Stimulated activated CD8-positive, alpha-beta memory T cell treated with anti-CD3 and anti-CD28 coated beads, Interleukin-7, amount 100 ng/mL, for 48 hours (primary cell): ENCODE measurements around the gene CCR3.
"Not testable (repeated sequence)": the region's sequence is repeated elsewhere in the genome, so short reads cannot be mapped to it uniquely, and the experiment has no call there.

Source experiments
- DNase-seq, 2 donors: peaks; one replicate each; pipeline ENCODE4 v3.0.0-alpha.2; 2020; ENCODE audit warnings: low read depth in 1 of 2; ENCODE audit errors: extremely low read depth in 1 of 2

The CCR3 gene

DNA sequence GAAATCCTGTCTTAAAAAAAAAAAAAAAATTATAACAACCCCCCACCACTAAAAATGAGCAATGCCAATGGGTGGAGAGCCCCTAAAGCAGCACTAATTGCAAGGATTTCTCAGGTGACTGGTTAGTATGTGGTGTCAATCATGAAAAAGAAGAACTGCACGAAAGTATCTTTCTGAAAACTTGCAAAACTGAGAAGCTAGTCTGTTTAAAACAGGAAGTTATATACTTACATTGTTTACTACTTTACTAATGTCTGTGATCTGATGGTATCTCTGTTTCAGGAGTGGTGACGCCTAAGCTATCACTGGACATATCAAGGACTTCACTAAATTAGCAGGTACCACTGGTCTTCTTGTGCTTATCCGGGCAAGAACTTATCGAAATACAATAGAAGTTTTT lies at the start of gene CCR3:
TSS of gene CCR3 (plus strand) at position 341 of the 400 bp plus-strand sequence. CDS start 22,699 bp downstream, outside the sequence.
- no peak for DNase-seq

GRCh38 chr3:46192939-46193338 lies 49.3 kb upstream of the CCR3 start:
- DNase-seq = no peak

GRCh38 chr3:46193436-46193835 lies 48.8 kb upstream of the CCR3 start:
- no peak for DNase-seq

DNA sequence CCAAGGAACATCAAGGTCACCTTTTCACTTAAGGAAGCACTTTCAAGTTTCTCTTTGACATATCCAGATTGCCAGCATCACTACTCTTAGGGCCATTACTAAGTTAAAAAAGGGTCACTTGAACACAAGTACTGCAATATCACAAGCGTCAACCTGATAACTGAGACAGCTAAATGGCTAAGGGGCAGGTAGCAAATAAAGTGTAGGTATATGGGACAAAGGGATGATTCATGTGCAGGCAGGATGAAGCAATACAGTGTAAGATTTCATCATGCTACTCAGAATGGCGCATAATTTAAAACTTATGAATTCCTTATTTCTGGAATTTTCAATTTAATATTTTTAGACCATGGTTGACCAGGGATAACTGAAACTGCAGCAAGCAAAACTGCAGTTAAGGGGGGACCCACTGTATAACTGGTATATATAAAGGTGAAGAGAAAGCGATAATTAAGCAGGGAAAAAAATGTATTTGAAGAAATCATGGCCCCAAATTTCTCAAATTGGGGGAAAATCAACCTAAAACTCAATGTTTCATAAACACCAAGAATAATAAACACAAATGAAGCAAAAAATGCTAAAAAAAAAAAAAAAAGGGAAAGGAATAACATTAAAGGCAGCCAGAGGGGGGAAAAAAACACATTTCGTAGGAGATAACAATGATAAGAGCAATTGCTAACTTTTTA lies 47.2 kb upstream of the CCR3 start:
- no peak for DNase-seq

DNA sequence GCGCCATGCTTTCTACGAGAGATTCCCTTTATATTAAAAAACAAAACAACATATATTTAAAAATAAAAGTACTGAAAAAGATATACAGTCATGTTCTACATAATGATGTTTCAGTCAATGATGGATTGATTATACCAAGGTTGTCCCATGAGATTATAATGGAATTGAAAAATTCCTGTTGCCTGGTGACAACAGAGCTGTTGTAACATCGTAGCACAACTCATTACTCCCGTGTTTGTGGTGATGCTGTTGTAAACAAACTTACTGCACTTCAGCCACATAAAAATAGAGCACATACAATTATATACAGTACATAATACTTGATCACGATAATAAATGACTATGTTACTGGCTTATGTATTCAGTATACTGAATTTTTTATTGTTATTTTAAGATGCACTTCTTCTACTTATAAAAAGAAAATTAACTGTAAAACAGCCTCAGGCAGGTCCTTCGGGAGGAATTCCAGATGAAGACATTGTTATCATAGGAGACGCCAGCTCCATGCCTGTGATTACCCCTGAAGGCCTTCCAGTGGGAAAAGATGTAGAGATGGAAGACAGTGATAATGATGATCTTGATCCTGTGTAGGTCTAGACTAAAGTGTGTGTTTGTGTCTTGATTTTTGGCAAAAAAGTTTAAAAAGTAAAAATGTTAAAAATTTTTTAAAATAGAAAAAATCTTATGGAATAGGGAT lies 45.9 kb upstream of the CCR3 start:
- DNase-seq = no peak

DNA sequence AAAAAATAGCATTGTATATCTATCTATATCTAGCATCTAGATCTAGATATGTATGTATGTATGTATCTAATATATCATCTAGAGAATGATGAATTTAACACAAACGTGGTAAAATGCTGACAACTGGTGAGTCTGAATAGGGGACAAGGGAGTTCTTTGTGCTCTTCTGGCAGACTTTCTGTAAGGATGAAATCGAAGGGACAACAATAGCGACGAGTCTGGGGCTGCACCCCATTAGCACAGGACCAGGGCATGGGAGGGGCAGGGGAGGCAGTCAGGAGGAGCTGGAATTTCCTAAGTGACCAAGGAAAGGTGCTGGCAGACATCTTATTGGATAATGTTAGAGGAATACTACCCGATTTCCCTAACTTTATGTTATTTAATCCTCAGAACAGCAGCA lies 42.0 kb upstream of the CCR3 start:
- DNase-seq = no peak

- DNase-seq = no peak
Observed at GRCh38 chr3:46200790-46201189, 41.5 kb upstream of the CCR3 start.

- no peak for DNase-seq
Observed at GRCh38 chr3:46202535-46202934, 39.7 kb upstream of the CCR3 start.

- DNase-seq = no peak
Observed at GRCh38 chr3:46203681-46204080, 38.6 kb upstream of the CCR3 start.

GRCh38 chr3:46205286-46205960 lies 36.8 kb upstream of the CCR3 start:
- DNase-seq = no peak

- DNase-seq = no peak
Observed at GRCh38 chr3:46206282-46207015, 35.8 kb upstream of the CCR3 start.

- DNase-seq = not testable (repeated sequence)
Observed at GRCh38 chr3:46207514-46207913, 34.7 kb upstream of the CCR3 start.

DNA sequence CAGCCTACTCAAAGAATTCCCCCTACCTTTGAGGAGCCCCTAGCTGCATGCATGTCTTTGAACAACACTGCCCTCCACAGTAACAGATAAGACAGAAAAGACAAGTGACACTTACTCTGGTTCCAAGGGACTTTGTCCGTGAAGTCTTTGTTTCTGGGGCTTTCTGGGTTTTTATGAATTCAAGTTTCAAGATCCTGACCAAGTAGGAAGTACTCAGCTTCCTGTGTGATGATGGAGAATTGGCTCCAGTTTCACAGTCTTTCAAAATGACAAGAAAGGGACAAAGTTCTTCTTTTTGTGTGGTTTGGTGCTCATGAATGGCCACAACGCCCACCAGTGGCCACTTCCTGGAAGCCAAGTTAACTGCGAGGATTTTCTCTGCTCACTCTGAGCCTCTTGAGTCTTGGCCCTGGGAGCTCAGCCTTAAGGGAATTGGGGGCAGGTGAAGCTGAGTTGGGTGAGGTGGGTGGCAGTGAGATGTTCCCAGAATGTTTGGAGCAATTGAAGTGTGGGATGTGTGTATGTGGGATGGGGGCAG lies 34.0 kb upstream of the CCR3 start, which contains the start of gene CCR1:
TSS of gene CCR1 (minus strand) at position 147 of the 538 bp plus-strand sequence. CDS start 4,000 bp downstream, outside the sequence.
- DNase-seq = peak; percentile 50 to 65

DNA sequence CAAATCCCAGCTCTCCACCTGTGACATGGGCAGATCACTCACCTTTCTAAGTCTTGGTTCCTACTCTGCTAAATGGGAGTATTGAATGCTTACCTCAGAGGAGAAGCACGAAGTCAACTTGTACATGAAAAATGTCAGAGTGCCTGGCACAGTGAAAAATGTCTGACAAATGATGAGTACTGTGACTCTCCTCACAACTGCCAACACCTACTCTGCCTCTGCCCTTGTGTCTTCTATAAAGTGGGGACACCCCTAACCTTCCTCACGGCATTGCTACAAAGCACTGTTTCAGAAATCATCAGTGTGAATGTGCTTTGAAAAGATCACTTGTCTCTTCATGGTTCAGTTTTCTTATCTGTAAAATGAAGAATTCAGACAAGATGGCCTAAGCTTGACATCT lies 33.2 kb upstream of the CCR3 start:
- DNase-seq = no peak

- DNase-seq = no peak
Observed at GRCh38 chr3:46209746-46210470, 32.4 kb upstream of the CCR3 start.

DNA sequence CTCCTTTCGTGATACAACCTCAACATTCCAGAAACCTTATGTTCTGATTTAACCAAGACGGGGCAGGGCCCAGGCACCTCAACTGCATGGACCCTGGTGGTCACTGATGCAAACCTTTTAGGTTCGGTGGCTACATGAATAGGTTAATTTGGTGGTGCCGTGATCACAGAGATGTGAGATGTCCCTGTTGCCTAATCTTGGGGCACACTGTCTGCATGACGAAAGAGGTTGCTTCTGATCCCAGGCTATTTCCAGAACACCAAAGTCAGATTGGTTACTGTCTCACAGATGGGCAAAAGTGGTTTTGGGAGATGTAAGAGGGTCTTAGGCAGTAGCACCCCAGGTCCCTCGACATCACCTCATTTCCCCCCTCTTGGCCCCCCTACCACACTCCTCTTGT lies 30.2 kb upstream of the CCR3 start:
- DNase-seq = no peak

DNA sequence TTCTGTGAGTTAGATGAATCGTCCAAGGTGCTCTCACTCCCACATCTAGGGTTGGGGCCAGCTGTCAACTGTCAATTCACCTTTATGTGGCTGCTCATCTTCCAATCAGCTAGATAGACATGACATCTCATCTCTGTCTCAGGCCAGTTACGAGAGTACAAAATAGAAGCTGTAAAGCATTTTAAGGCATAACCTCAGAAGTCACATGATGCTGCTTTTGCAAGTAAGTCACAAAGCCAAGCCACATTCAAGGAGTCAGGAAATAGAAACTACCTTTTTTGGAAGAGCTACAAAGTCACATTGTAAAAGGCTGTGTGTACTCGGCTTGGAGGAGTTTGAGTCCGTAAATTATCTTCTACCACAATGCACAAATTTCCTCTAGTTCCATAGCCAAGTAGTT lies 29.1 kb upstream of the CCR3 start:
- no peak for DNase-seq

DNA sequence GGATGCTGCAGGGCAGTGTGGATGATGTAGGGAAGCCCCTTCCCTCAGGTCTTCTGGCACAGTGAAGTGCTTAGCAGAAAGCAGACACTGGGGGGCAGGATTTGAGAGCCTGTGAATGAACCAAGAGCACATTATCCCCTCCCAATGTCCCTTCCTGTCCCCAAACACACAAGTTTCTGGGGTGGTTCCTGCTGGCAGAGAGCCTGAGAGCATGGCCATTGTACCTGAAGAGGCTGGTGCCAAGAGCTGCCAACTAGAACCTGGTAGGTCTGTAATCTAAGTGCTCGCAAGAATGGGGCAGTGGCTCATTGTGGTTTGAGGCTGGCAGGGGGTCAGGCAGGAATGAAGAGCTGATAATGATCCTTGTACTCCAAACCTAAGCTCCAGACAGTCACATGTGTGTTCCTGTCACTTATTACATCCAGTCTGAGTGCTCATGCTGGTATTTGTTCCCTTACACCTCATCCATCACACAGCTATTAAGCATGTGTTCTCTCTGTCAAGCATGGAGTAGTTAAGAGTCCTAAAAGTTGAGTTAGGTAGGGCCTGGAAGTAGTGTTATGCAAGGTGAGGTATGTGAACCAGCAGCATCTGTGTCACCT lies 27.4 kb upstream of the CCR3 start:
- no peak for DNase-seq

DNA sequence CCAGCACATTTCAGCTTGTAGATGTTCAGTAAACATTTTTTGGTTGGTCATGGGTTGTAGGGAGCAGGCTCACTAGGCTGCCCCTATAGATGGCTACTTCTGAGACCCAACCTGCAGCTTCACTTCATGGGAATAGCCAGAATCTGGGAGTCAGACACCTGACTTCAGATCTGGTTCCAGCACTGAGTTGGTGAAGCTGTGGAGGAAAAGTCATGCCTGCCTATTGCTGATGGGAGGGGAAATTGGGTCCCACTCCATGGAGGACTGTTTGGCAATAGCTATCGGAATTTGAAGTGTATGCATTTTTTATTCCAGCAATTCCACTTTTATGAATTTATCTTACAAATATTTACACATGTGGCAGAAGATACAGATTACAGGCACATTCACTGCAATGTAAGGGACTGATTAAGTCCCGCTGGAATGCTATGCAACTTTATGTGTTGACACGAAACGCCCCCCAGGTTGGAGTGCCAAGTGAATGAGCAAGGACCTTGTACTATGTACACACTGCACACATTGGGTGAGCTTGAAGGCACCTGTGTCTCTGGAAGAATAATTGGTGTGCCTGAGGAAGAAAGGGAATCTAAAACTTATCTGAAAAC lies 26.3 kb upstream of the CCR3 start:
- no peak for DNase-seq
